ENCODE results near the gene TMEM63A. TPM values are rescaled to one million over a fixed set of nuclear protein-coding genes. Genes with fewer than 3 reads are reported as not detected.
"Not testable (repeated sequence)": the region's sequence is repeated elsewhere in the genome, so short reads cannot be mapped to it uniquely, and the experiment has no call there.

Gene TMEM63A
- 10 to 100 TPM; 16.0 to 19.0 TPM for total RNA-seq

- Histone ChIP-seq H3K27ac (peak within 1 kb of the TSS; percentile 85 to 92), H3K4me1 (peaks cover 0 to 46% of the 10 kb centered on the region in 2 donors), H3K9me3 (no peaks in the 10 kb centered on the region), H3K4me3 (peak within 1 kb of the TSS; percentile 96 to 99), H3K27me3 (no peaks in the 10 kb centered on the region), H3K36me3 (no peaks in the 10 kb centered on the region)
- DNase-seq (ENCODE audit: low spot score): peak; percentile 94
- TF ChIP-seq, protein P1, sequence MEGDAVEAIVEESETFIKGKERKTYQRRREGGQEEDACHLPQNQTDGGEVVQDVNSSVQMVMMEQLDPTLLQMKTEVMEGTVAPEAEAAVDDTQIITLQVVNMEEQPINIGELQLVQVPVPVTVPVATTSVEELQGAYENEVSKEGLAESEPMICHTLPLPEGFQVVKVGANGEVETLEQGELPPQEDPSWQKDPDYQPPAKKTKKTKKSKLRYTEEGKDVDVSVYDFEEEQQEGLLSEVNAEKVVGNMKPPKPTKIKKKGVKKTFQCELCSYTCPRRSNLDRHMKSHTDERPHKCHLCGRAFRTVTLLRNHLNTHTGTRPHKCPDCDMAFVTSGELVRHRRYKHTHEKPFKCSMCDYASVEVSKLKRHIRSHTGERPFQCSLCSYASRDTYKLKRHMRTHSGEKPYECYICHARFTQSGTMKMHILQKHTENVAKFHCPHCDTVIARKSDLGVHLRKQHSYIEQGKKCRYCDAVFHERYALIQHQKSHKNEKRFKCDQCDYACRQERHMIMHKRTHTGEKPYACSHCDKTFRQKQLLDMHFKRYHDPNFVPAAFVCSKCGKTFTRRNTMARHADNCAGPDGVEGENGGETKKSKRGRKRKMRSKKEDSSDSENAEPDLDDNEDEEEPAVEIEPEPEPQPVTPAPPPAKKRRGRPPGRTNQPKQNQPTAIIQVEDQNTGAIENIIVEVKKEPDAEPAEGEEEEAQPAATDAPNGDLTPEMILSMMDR (IDR thresholded peaks at IDR 0.05): peak in 1 of 2 donors; percentile 64
These were observed at the start of gene TMEM63A for GRCh38 chr1:225881959-225882693. Gene TMEM63A (minus strand): TSS chr1:225882380. CDS start chr1:225877580, 4,800 bp downstream.

- Histone ChIP-seq H3K4me1 (no peaks in the 10 kb centered on the region), H3K27me3 (no peaks in the 10 kb centered on the region), H3K9me3 (no peaks in the 10 kb centered on the region), H3K36me3 (no peaks in the 10 kb centered on the region), H3K27ac (no peak overlapping the region), H3K4me3 (no peak overlapping the region)
- no peak for DNase-seq (ENCODE audit: low spot score)
- TF ChIP-seq, protein P1 (IDR thresholded peaks at IDR 0.05): no peak
These were observed 49.3 kb upstream of the TMEM63A start for GRCh38 chr1:225931270-225932136.

GRCh38 chr1:225930566-225930965 lies 48.4 kb upstream of the TMEM63A start:
- no peak overlapping the region for H3K27ac ChIP-seq
- no peak overlapping the region for H3K4me3 ChIP-seq
- no peaks in the 10 kb centered on the region for H3K4me1 ChIP-seq
- TF ChIP-seq, protein P1 (IDR thresholded peaks at IDR 0.05): no peak
- no peaks in the 10 kb centered on the region for H3K9me3 ChIP-seq
- H3K36me3 ChIP-seq: no peaks in the 10 kb centered on the region
- no peak for DNase-seq (ENCODE audit: low spot score)
- H3K27me3 ChIP-seq: no peaks in the 10 kb centered on the region

DNA sequence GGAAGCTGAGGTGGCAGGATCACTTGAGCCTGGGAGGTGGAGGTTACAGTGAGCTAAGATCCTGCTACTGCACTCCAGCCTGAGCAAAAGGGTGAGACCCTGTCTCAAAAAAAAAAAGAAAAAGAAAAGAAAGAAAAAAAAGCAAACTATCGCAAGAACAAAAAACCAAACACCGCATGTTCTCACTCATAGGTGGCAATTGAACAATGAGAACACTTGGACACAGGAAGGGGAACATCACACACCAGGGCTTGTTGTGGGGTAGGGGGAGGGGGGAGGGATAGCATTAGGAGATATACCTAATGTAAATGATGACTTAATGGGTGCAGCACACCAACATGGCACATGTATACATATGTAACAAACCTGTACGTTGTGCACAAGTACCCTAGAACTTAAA lies 47.3 kb upstream of the TMEM63A start:
- not testable (repeated sequence) for DNase-seq (ENCODE audit: low spot score); H3K36me3 ChIP-seq; H3K4me1 ChIP-seq; H3K9me3 ChIP-seq; H3K27ac ChIP-seq; H3K4me3 ChIP-seq; H3K27me3 ChIP-seq

- H3K27me3 ChIP-seq: no peaks in the 10 kb centered on the region
- peaks cover 0 to 6% of the 10 kb centered on the region in 2 donors for H3K4me1 ChIP-seq
- H3K36me3 ChIP-seq: no peaks in the 10 kb centered on the region
- DNase-seq (ENCODE audit: low spot score): no peak
- no peak overlapping the region for H3K4me3 ChIP-seq
- H3K9me3 ChIP-seq: no peaks in the 10 kb centered on the region
- TF ChIP-seq, protein P1 (IDR thresholded peaks at IDR 0.05): no peak
- H3K27ac ChIP-seq: no peak overlapping the region
These were observed 46.3 kb upstream of the TMEM63A start for GRCh38 chr1:225928186-225929175.
